K562 (cell line): ENCODE results near the gene TDRD12. TPM values are rescaled to one million over a fixed set of nuclear protein-coding genes. Genes with fewer than 3 reads are reported as not detected.

Experiments
- ARID2 ChIP-seq: fragments of 450-650 bp; IDR thresholded peaks from 2 replicates; pipeline ENCODE4 v1.6.1; 2017; ENCODE audit warnings: antibody characterized with exemption, mild to moderate bottlenecking
- BCL6 ChIP-seq: fragments of 250-450 bp; sonication (Bioruptor Pico); IDR thresholded peaks from 2 replicates; pipeline ENCODE4 v1.4.0; 2020
- EP400 ChIP-seq: fragments of 450-650 bp; IDR thresholded peaks from 2 replicates; pipeline ENCODE4 v1.6.1; 2017; ENCODE audit warnings: antibody characterized with exemption, mild to moderate bottlenecking, moderate library complexity
- GTF2E2 ChIP-seq: fragments of 200-800 bp; sonication (Bioruptor generic); IDR thresholded peaks from 2 replicates; pipeline ENCODE4 v1.6.1; 2016; ENCODE audit warnings: missing genetic modification characterization, missing compliant biosample characterization
- RAD51 ChIP-seq: fragments of 450-650 bp; IDR thresholded peaks from 2 replicates; pipeline ENCODE4 v1.7.1; 2016; ENCODE audit warnings: low read depth, mild to moderate bottlenecking, borderline replicate concordance
- SMAD4 ChIP-seq: fragments of 250-450 bp; sonication (Bioruptor Pico); conservative IDR thresholded peaks from 2 replicates; pipeline ENCODE4 v1.8.0; 2021; ENCODE audit warnings: inconsistent platforms, mild to moderate bottlenecking, moderate library complexity
- SRSF3 ChIP-seq: fragments of 200-400 bp; formaldehyde crosslinking; IDR thresholded peaks from 2 replicates; pipeline ENCODE4 v1.6.1; 2016; ENCODE audit warnings: mild to moderate bottlenecking, low read length, moderate library complexity; ENCODE audit not compliant: insufficient read depth
- STAT5A ChIP-seq: IDR thresholded peaks from 2 replicates; pipeline ENCODE4 v1.6.1; 2012; ENCODE audit warnings: low read length, inconsistent platforms, borderline replicate concordance
- ZNF695 ChIP-seq: fragments of 450-650 bp; formaldehyde crosslinking; IDR thresholded peaks from 2 replicates; pipeline ENCODE4 v1.4.0; 2020; ENCODE audit warnings: mild to moderate bottlenecking, moderate library complexity
- polyA plus RNA-seq, 8 experiments: library from polyadenylated mRNA; depleted of rRNA in 4 of 8; stranded (reverse) in 5 of 8; unstranded in 3 of 8; fragments of >200 nt; fragmentation: Nextera tagmentation in 2 of 8; fragmentation: Illumina TruSeq in 1 of 8; extraction: Ambion mirVana in 2 of 8; extraction: Trizol in 1 of 8; gene quantifications; 2 replicates each; pipeline versions ENCODE4 v1.2.1 to v1.2.3, GENCODE V29; 2011 to 2014; ENCODE audit warnings: inconsistent platforms in 1 of 8, missing spikeins in 1 of 8
- total RNA-seq, 7 experiments: library from RNA; depleted of rRNA in 6 of 7; stranded (reverse); fragments of >200 nt in 6 of 7; fragmentation: Illumina TruSeq in 2 of 7; extraction: Trizol in 2 of 7; gene quantifications; 2 replicates each; pipeline versions ENCODE4 v1.2.1 to v1.2.3, GENCODE V29; 2011 to 2021; ENCODE audit warnings: low replicate concordance in 1 of 7
- TF ChIP-seq, protein P1 (sequence below): fragments of 450-650 bp; formaldehyde crosslinking; conservative IDR thresholded peaks from 2 replicates; pipeline ENCODE4 v1.4.0; 2022; ENCODE audit warnings: mild to moderate bottlenecking, missing genetic modification characterization
- TF ChIP-seq, protein P2 (sequence below): fragments of 250-450 bp; sonication (Bioruptor Pico); IDR thresholded peaks from 2 replicates; pipeline ENCODE4 v1.8.0; 2022; ENCODE audit warnings: moderate library complexity, mild to moderate bottlenecking, inconsistent platforms
- TF ChIP-seq, protein P3 (sequence below): sonication (generic); formaldehyde crosslinking; IDR thresholded peaks from 2 replicates; pipeline ENCODE4 v1.9.0; 2022; ENCODE audit warnings: mild to moderate bottlenecking, missing genetic modification reagents
- TF ChIP-seq, protein P4 (sequence below): fragments of 450-650 bp; formaldehyde crosslinking; IDR thresholded peaks from 2 replicates; pipeline ENCODE4 v1.4.0; 2020; ENCODE audit warnings: mild to moderate bottlenecking, mixed read lengths
- TF ChIP-seq, protein P5 (sequence below): fragments of 450-650 bp; IDR thresholded peaks from 2 replicates; pipeline ENCODE4 v1.6.1; 2016; ENCODE audit warnings: borderline replicate concordance
- TF ChIP-seq, protein P6 (sequence below): sonication (generic); formaldehyde crosslinking; IDR thresholded peaks from 2 replicates; pipeline ENCODE4 v1.5.0; 2020; ENCODE audit warnings: missing genetic modification reagents
- TF ChIP-seq, protein P7 (sequence below): fragments of 450-650 bp; IDR thresholded peaks from 2 replicates; pipeline ENCODE4 v1.6.1; 2016; ENCODE audit warnings: mild to moderate bottlenecking

Gene TDRD12
- total and polyA plus RNA-seq, 9 of the 15 experiments (the other 6 are each of a cell fraction or from before 2014, with no cell fraction given): 0.03 TPM; not detected in 8

DNA sequence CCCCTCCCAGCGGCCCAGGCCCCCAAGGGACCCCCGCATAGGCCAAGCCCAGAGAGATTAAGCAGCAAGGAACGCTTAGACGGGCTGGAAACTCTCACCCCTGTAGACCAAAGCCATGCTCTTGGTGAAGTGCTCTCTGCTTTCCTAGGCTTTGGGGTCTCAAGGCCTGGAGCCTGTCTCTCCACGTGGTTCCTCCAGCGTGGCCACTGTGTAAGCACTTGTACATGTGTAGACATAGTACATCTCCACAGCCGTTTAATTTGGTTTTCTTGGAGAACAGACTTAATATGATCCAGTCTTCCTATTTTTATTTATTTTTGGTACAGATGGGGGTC is 26.9 kb upstream of the TDRD12 start (continued):
- TF ChIP-seq, protein P1, sequence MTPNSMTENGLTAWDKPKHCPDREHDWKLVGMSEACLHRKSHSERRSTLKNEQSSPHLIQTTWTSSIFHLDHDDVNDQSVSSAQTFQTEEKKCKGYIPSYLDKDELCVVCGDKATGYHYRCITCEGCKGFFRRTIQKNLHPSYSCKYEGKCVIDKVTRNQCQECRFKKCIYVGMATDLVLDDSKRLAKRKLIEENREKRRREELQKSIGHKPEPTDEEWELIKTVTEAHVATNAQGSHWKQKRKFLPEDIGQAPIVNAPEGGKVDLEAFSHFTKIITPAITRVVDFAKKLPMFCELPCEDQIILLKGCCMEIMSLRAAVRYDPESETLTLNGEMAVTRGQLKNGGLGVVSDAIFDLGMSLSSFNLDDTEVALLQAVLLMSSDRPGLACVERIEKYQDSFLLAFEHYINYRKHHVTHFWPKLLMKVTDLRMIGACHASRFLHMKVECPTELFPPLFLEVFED (CRISPR knock-in tag): no peak
- TF ChIP-seq BCL6 (CRISPR knock-in tag) (no peak), STAT5A (no peak), RAD51 (no peak), SMAD4 (CRISPR knock-in tag) (no peak), GTF2E2 (0 out of 2 replicates have a peak, but pooled peaks have one; percentile 7), ARID2 (no peak), SRSF3 (0 out of 2 replicates have a peak, but pooled peaks have one; percentile 65), ZNF695 (CRISPR knock-in tag) (no peak), EP400 (peak; percentile 61; the same call in 1 of the 2 replicates)
- TF ChIP-seq, protein P2, sequence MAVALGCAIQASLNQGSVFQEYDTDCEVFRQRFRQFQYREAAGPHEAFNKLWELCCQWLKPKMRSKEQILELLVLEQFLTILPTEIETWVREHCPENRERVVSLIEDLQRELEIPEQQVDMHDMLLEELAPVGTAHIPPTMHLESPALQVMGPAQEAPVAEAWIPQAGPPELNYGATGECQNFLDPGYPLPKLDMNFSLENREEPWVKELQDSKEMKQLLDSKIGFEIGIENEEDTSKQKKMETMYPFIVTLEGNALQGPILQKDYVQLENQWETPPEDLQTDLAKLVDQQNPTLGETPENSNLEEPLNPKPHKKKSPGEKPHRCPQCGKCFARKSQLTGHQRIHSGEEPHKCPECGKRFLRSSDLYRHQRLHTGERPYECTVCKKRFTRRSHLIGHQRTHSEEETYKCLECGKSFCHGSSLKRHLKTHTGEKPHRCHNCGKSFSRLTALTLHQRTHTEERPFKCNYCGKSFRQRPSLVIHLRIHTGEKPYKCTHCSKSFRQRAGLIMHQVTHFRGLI (CRISPR knock-in tag): no peak
- TF ChIP-seq, protein P3, sequence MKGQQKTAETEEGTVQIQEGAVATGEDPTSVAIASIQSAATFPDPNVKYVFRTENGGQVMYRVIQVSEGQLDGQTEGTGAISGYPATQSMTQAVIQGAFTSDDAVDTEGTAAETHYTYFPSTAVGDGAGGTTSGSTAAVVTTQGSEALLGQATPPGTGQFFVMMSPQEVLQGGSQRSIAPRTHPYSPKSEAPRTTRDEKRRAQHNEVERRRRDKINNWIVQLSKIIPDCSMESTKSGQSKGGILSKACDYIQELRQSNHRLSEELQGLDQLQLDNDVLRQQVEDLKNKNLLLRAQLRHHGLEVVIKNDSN (CRISPR knock-in tag): peak; percentile 36; the same call in 1 of the 2 replicates
- TF ChIP-seq, protein P4, sequence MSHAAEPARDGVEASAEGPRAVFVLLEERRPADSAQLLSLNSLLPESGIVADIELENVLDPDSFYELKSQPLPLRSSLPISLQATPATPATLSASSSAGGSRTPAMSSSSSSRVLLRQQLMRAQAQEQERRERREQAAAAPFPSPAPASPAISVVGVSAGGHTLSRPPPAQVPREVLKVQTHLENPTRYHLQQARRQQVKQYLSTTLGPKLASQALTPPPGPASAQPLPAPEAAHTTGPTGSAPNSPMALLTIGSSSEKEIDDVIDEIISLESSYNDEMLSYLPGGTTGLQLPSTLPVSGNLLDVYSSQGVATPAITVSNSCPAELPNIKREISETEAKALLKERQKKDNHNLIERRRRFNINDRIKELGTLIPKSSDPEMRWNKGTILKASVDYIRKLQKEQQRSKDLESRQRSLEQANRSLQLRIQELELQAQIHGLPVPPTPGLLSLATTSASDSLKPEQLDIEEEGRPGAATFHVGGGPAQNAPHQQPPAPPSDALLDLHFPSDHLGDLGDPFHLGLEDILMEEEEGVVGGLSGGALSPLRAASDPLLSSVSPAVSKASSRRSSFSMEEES (CRISPR knock-in tag): no peak
- TF ChIP-seq, protein P5, sequence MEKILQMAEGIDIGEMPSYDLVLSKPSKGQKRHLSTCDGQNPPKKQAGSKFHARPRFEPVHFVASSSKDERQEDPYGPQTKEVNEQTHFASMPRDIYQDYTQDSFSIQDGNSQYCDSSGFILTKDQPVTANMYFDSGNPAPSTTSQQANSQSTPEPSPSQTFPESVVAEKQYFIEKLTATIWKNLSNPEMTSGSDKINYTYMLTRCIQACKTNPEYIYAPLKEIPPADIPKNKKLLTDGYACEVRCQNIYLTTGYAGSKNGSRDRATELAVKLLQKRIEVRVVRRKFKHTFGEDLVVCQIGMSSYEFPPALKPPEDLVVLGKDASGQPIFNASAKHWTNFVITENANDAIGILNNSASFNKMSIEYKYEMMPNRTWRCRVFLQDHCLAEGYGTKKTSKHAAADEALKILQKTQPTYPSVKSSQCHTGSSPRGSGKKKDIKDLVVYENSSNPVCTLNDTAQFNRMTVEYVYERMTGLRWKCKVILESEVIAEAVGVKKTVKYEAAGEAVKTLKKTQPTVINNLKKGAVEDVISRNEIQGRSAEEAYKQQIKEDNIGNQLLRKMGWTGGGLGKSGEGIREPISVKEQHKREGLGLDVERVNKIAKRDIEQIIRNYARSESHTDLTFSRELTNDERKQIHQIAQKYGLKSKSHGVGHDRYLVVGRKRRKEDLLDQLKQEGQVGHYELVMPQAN: 0 out of 2 replicates have a peak, but pooled peaks have one; percentile 20
- TF ChIP-seq, protein P6, sequence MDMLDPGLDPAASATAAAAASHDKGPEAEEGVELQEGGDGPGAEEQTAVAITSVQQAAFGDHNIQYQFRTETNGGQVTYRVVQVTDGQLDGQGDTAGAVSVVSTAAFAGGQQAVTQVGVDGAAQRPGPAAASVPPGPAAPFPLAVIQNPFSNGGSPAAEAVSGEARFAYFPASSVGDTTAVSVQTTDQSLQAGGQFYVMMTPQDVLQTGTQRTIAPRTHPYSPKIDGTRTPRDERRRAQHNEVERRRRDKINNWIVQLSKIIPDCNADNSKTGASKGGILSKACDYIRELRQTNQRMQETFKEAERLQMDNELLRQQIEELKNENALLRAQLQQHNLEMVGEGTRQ (CRISPR knock-in tag): 0 out of 2 replicates have a peak, but pooled peaks have one; percentile 5
- TF ChIP-seq, protein P7, sequence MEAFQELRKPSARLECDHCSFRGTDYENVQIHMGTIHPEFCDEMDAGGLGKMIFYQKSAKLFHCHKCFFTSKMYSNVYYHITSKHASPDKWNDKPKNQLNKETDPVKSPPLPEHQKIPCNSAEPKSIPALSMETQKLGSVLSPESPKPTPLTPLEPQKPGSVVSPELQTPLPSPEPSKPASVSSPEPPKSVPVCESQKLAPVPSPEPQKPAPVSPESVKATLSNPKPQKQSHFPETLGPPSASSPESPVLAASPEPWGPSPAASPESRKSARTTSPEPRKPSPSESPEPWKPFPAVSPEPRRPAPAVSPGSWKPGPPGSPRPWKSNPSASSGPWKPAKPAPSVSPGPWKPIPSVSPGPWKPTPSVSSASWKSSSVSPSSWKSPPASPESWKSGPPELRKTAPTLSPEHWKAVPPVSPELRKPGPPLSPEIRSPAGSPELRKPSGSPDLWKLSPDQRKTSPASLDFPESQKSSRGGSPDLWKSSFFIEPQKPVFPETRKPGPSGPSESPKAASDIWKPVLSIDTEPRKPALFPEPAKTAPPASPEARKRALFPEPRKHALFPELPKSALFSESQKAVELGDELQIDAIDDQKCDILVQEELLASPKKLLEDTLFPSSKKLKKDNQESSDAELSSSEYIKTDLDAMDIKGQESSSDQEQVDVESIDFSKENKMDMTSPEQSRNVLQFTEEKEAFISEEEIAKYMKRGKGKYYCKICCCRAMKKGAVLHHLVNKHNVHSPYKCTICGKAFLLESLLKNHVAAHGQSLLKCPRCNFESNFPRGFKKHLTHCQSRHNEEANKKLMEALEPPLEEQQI: no peak
